Astrocyte (in vitro differentiated cells and primary cell): ENCODE data around the gene RHO. TPM values are rescaled to one million over a fixed set of nuclear protein-coding genes. Genes with fewer than 3 reads are reported as not detected.

Experiments used
- DNase-seq: peaks from one replicate; pipeline ENCODE4 v3.0.0-alpha.2; 2010; ENCODE audit warnings: low read depth
- FAIRE-seq: peaks from 2 replicates; lab custom pipeline; 2011; peaks lifted over from hg19 to GRCh38; lab: Jason Lieb, UNC
- H2AFZ ChIP-seq: 2 replicates; pipeline ENCODE4 v1.6.0; 2012; ENCODE audit warnings: low read depth, low read length, inconsistent platforms
- H3K27ac ChIP-seq: 2 replicates; pipeline ENCODE4 v1.5.1; 2011; ENCODE audit warnings: low read depth, low read length, inconsistent platforms
- H3K27me3 ChIP-seq: 2 replicates; pipeline ENCODE4 v1.6.0; 2011; ENCODE audit warnings: low read length, inconsistent platforms; ENCODE audit not compliant: insufficient read depth
- H3K36me3 ChIP-seq: 2 replicates; pipeline ENCODE4 v1.5.1; 2011; ENCODE audit warnings: low read length, inconsistent platforms; ENCODE audit not compliant: insufficient read depth
- H3K4me1 ChIP-seq: 2 replicates; pipeline ENCODE4 v1.5.1; 2011; ENCODE audit warnings: low read length, inconsistent platforms; ENCODE audit not compliant: insufficient read depth
- H3K4me2 ChIP-seq: 2 replicates; pipeline ENCODE4 v1.6.0; 2012; ENCODE audit warnings: low read length, inconsistent platforms
- H3K4me3 ChIP-seq: 2 replicates; pipeline ENCODE4 v1.5.1; 2011; ENCODE audit warnings: low read depth, mild to moderate bottlenecking, low read length, inconsistent platforms; ENCODE audit not compliant: insufficient read depth
- H3K79me2 ChIP-seq: 2 replicates; pipeline ENCODE4 v1.6.0; 2012; ENCODE audit warnings: mild to moderate bottlenecking, low read length, inconsistent platforms; ENCODE audit not compliant: insufficient read depth
- H3K9ac ChIP-seq: 2 replicates; pipeline ENCODE4 v1.6.0; 2012; ENCODE audit warnings: mild to moderate bottlenecking, low read length, inconsistent platforms
- H3K9me3 ChIP-seq: 2 replicates; pipeline ENCODE4 v1.5.1; 2012; ENCODE audit warnings: low read depth, mild to moderate bottlenecking, low read length, inconsistent platforms; ENCODE audit not compliant: insufficient read depth
- H4K20me1 ChIP-seq: 2 replicates; pipeline ENCODE4 v1.6.0; 2012; ENCODE audit warnings: low read length, inconsistent platforms; ENCODE audit not compliant: insufficient read depth
- H3K27ac Mint-ChIP-seq: one replicate; pipeline ENCODE4 v1.8.0; 2021; ENCODE audit warnings: mild to moderate bottlenecking, mixed read lengths; ENCODE audit not compliant: unreplicated experiment
- H3K27me3 Mint-ChIP-seq: one replicate; pipeline ENCODE4 v1.8.0; 2021; ENCODE audit warnings: low read depth, mixed read lengths; ENCODE audit not compliant: unreplicated experiment
- H3K36me3 Mint-ChIP-seq: one replicate; pipeline ENCODE4 v1.8.0; 2021; ENCODE audit warnings: low read depth, mixed read lengths; ENCODE audit not compliant: unreplicated experiment
- H3K4me1 Mint-ChIP-seq: one replicate; pipeline ENCODE4 v1.8.0; 2021; ENCODE audit warnings: low read depth, mixed read lengths; ENCODE audit not compliant: unreplicated experiment
- H3K4me3 Mint-ChIP-seq: one replicate; pipeline ENCODE4 v1.8.0; 2021; ENCODE audit warnings: mild to moderate bottlenecking, moderate library complexity, mixed read lengths; ENCODE audit not compliant: unreplicated experiment
- H3K9me3 Mint-ChIP-seq: one replicate; pipeline ENCODE4 v1.8.0; 2021; ENCODE audit warnings: mild to moderate bottlenecking, mixed read lengths; ENCODE audit not compliant: unreplicated experiment
- EZH2 ChIP-seq: IDR thresholded peaks from 2 replicates; pipeline ENCODE4 v1.6.1; 2012; ENCODE audit warnings: mild to moderate bottlenecking, low read length, inconsistent platforms; ENCODE audit not compliant: insufficient read depth
- total RNA-seq: library from RNA; stranded (reverse); gene quantifications from 2 replicates; pipeline ENCODE4 v1.2.1, GENCODE V29; 2021
- TF ChIP-seq, protein P1 (sequence below): IDR thresholded peaks from 2 replicates; pipeline ENCODE4 v1.5.1; 2011; ENCODE audit warnings: low read depth, mild to moderate bottlenecking, inconsistent platforms, low read length, moderate library complexity; ENCODE audit not compliant: insufficient read depth

The RHO gene
- total RNA-seq, 1 donor from 2014 or later, result not detected

DNA sequence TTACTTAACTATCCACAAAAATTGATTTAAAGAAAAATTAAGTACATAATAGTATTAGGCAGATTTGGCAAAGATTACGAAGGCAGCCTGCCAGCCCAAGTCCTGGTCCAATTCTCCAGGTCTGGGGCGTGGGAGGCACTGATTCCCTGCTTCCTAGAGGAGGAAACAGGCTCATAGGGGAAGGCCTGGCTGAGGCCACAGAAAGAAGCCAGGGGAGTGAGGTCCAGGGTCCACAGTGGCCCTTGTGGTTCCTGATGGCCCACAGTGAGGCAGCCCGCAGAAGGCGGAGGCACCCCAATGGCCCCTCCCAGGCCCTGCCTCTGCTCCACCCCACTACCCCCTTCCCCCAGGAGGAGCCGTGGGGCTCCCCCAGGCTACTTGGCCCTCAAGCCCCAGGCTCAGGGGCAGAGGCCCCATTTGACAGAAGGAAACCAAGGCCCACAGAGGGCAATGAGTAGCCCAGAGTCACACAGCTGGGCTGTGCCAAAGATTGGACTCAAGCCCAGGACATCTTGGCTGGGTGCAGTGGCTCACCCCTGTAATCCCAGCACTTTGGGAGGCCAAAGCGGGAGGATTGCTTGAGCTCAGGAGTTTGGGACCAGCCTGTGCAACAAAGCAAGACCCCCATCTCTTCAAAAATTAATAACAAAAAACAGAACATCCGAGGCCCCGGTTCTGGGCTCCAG is 35.6 kb downstream of the RHO start:
- Histone ChIP-seq H2AFZ (no peak overlapping the region), H3K27ac (no peak overlapping the region), H3K9ac (no peak overlapping the region), H3K36me3 (no peaks in the 10 kb centered on the region), H3K9me3 (no peaks in the 10 kb centered on the region), H3K79me2 (no peaks in the 10 kb centered on the region), H4K20me1 (no peaks in the 10 kb centered on the region), H3K27me3 (no peaks in the 10 kb centered on the region), H3K4me2 (no peak overlapping the region), H3K4me3 (no peak overlapping the region), H3K4me1 (peaks cover 21% of the 10 kb centered on the region)
- Mint-ChIP-seq H3K4me3 (no peak overlapping the region), H3K36me3 (peaks cover 5% of the 10 kb centered on the region), H3K9me3 (no peaks in the 10 kb centered on the region), H3K27me3 (no peaks in the 10 kb centered on the region), H3K4me1 (peaks cover 9% of the 10 kb centered on the region), H3K27ac (no peak overlapping the region)
- no peak for TF ChIP-seq EZH2
- TF ChIP-seq, protein P1, sequence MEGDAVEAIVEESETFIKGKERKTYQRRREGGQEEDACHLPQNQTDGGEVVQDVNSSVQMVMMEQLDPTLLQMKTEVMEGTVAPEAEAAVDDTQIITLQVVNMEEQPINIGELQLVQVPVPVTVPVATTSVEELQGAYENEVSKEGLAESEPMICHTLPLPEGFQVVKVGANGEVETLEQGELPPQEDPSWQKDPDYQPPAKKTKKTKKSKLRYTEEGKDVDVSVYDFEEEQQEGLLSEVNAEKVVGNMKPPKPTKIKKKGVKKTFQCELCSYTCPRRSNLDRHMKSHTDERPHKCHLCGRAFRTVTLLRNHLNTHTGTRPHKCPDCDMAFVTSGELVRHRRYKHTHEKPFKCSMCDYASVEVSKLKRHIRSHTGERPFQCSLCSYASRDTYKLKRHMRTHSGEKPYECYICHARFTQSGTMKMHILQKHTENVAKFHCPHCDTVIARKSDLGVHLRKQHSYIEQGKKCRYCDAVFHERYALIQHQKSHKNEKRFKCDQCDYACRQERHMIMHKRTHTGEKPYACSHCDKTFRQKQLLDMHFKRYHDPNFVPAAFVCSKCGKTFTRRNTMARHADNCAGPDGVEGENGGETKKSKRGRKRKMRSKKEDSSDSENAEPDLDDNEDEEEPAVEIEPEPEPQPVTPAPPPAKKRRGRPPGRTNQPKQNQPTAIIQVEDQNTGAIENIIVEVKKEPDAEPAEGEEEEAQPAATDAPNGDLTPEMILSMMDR, result no peak
- DNase-seq (no peak), FAIRE-seq (no peak)

DNA sequence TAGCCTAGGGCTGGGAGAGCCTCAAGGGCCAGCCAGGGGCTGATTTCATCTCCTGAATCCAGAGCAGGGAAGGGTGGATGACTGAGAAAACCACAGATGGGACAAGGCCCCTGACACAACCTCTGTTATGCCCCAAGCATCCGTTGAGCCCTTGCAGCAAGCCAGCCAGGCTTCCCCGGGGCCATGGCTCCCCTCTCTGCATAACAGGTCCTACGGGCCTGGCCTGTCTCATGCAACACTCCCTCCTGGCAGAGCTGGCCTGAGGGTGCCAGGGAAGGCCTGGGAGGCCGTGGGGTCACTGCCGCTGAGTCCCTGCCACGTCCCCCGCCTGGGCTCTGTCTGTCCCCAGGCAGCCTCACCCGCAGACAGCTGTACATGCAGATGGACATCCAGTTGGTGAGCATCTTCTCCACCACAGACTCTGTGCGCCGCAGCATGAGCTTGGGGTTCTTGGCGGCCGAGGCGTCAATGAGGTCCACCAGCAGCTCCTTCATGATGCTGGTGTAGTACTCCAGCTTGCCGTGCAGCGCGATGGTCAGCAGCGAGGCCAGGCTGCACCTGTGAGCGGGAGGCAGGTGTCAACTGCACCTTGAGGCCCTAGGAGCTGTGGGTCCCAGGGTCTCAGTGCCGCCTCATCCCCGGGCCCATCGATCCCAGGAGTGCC is 36.7 kb downstream of the RHO start:
- Histone ChIP-seq H3K27me3 (no peaks in the 10 kb centered on the region), H3K4me1 (peaks cover 14% of the 10 kb centered on the region), H3K9me3 (no peaks in the 10 kb centered on the region), H3K79me2 (no peaks in the 10 kb centered on the region), H3K27ac (no peak overlapping the region), H3K9ac (no peak overlapping the region), H2AFZ (no peak overlapping the region), H3K4me3 (no peak overlapping the region), H3K4me2 (no peak overlapping the region), H4K20me1 (no peaks in the 10 kb centered on the region), H3K36me3 (no peaks in the 10 kb centered on the region)
- H3K4me3 Mint-ChIP-seq, result no peak overlapping the region
- H3K4me1 Mint-ChIP-seq, result peaks cover 5% of the 10 kb centered on the region
- H3K27ac Mint-ChIP-seq, result no peak overlapping the region
- peaks cover 8% of the 10 kb centered on the region for H3K36me3 Mint-ChIP-seq
- no peaks in the 10 kb centered on the region for H3K9me3 Mint-ChIP-seq
- no peaks in the 10 kb centered on the region for H3K27me3 Mint-ChIP-seq
- no peak for FAIRE-seq
- no peak for DNase-seq
- TF ChIP-seq EZH2, result no peak
- TF ChIP-seq, protein P1, result no peak

DNA sequence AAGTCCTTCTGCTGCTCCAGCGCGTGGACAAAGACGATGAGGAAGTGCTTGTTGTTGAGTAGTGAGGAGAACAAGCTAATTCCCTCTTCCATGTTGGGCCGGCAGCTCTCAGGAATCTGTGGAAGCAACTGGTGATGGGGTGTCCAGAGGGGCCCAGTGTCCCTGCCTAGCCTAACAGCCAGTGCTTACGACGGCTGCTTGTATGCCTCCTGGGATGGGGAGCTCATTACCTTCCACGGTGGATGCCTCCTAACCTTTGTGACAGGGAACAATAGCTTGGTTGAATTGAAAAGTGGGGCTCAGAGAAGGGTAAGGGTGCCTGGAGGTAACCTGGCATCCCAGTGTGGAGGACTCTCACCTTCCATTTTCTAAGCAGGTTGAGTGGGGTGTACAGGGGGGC is 37.5 kb downstream of the RHO start:
- H3K9me3 Mint-ChIP-seq, result no peaks in the 10 kb centered on the region
- TF ChIP-seq EZH2, result no peak
- TF ChIP-seq, protein P1, result no peak

More for the DNA sequence above, 37.5 kb downstream of the RHO start:
- no peaks in the 10 kb centered on the region for H4K20me1 ChIP-seq
- H2AFZ ChIP-seq, result no peak overlapping the region
- peaks cover under 1% of the 10 kb centered on the region for H3K4me1 Mint-ChIP-seq
- no peaks in the 10 kb centered on the region for H3K79me2 ChIP-seq
- peaks cover 4% of the 10 kb centered on the region for H3K36me3 ChIP-seq
- H3K9ac ChIP-seq, result no peak overlapping the region
- peaks cover 9% of the 10 kb centered on the region for H3K4me1 ChIP-seq
- no peak overlapping the region for H3K4me3 ChIP-seq
- FAIRE-seq (no peak), DNase-seq (no peak)
- H3K4me3 Mint-ChIP-seq, result no peak overlapping the region
- no peaks in the 10 kb centered on the region for H3K27me3 Mint-ChIP-seq
- H3K9me3 ChIP-seq, result no peaks in the 10 kb centered on the region
- H3K27ac ChIP-seq, result no peak overlapping the region
- H3K27ac Mint-ChIP-seq, result no peak overlapping the region
- no peak overlapping the region for H3K4me2 ChIP-seq
- H3K36me3 Mint-ChIP-seq, result peaks cover 9% of the 10 kb centered on the region
- no peaks in the 10 kb centered on the region for H3K27me3 ChIP-seq
